Bronchial epithelial cell (primary cell): ENCODE results near the gene POM121L12. TPM values are rescaled to one million over a fixed set of nuclear protein-coding genes. Genes with fewer than 3 reads are reported as not detected.

Experiments
- DNase-seq: peaks from one replicate; pipeline ENCODE4 v3.0.0-alpha.2; 2010; ENCODE audit warnings: low read depth
- FAIRE-seq: peaks from 2 replicates; lab custom pipeline; 2011; peaks lifted over from hg19 to GRCh38; lab: Jason Lieb, UNC
- H3K27me3 ChIP-seq: 2 replicates; pipeline ENCODE4 v1.5.1; 2011; ENCODE audit warnings: low read length; ENCODE audit not compliant: control insufficient read depth, insufficient read depth
- H3K36me3 ChIP-seq: 2 replicates; pipeline ENCODE4 v1.5.1; 2011; ENCODE audit warnings: low read length; ENCODE audit not compliant: control insufficient read depth, insufficient read depth
- H3K4me3 ChIP-seq: 2 replicates; pipeline ENCODE4 v1.5.1; 2011; ENCODE audit warnings: mild to moderate bottlenecking, low read depth, low read length, control low read depth
- total RNA-seq: library from RNA; depleted of rRNA; stranded (reverse); fragments of >200 nt; gene quantifications from 2 replicates; pipeline ENCODE4 v1.2.1, GENCODE V29; 2014
- TF ChIP-seq, protein P1 (sequence below): IDR thresholded peaks from 2 replicates; pipeline ENCODE4 v1.5.1; 2011; ENCODE audit warnings: mild to moderate bottlenecking, moderate library complexity, low read length, control low read depth, inconsistent platforms; ENCODE audit not compliant: insufficient read depth, severe bottlenecking

POM121L12 gene
- total RNA-seq: not detected in 2 replicates

DNA sequence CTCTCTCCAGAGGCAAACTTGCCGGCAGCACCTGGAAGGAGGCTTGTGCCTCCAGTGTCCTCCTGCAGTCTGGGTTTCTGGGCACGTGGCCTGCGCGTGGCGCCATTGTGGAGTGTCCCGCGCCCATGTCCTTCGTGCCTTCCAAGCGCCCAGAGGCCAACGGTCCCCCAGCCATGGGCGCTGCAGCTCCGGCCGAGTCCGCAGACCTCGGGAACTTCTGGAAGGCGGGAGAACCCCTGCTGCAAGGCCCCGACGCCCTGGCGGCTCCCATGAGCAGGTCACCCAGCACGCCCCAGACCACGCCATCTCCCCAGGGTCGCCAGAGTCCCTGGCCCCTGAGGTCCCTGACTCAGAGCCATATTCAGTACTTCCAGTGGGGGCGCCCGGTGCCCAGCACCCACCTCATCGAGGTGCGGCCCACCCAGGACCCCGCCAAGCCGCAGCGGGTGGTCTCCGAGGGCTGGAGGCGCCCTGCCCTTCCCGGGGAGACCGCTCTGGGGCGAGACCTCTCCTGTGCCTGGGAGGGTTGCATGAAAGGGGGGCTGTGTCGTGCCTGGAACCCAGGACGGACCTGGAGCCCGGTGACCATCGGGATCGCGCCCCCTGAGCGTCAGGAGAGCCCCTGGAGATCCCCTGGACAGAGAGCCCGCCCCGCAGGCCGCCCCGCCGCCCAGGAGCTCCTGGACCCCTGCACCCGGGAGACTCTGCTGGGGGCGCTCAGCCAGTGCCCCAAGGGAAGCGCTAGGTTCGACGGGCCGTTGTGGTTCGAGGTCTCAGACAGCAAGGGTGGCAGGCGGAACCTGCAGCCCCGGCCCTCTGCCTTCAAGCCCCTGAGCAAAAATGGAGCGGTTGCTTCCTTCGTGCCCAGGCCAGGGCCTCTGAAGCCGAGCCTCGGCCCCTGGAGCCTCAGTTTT, at the start of gene POM121L12:
Gene POM121L12 (plus strand): TSS at position 135 of the 914 bp plus-strand sequence. CDS start 39 bp downstream, at position 174.
- H3K4me3 ChIP-seq: no peak within 1 kb of the TSS
- TF ChIP-seq, protein P1, sequence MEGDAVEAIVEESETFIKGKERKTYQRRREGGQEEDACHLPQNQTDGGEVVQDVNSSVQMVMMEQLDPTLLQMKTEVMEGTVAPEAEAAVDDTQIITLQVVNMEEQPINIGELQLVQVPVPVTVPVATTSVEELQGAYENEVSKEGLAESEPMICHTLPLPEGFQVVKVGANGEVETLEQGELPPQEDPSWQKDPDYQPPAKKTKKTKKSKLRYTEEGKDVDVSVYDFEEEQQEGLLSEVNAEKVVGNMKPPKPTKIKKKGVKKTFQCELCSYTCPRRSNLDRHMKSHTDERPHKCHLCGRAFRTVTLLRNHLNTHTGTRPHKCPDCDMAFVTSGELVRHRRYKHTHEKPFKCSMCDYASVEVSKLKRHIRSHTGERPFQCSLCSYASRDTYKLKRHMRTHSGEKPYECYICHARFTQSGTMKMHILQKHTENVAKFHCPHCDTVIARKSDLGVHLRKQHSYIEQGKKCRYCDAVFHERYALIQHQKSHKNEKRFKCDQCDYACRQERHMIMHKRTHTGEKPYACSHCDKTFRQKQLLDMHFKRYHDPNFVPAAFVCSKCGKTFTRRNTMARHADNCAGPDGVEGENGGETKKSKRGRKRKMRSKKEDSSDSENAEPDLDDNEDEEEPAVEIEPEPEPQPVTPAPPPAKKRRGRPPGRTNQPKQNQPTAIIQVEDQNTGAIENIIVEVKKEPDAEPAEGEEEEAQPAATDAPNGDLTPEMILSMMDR: no peak
- H3K27me3 ChIP-seq: no peaks in the 10 kb centered on the region
- DNase-seq (no peak), FAIRE-seq (no peak)
- no peaks in the 10 kb centered on the region for H3K36me3 ChIP-seq

DNA sequence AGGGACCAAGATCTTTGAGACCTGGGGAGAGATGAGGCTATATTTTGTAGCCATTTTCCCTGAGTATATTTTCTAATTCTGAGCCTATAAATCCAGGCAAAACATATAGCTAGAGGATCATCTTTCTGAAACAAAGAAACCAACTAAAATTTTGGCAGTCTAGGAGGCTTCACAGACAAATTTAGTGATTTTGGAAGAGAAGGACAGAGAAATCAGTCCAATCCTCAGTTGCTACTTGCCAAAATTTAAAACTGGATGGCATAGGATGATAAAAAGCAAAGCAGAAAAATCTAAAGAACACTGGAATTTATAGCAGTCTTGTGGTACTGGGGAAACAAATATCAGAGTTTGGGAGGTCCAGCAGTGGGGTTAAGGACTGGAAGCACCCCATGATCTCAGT, 43.4 kb upstream of the POM121L12 start:
- H3K36me3 ChIP-seq: no peaks in the 10 kb centered on the region
- no peaks in the 10 kb centered on the region for H3K27me3 ChIP-seq
- TF ChIP-seq, protein P1: no peak
- FAIRE-seq: no peak
- DNase-seq: no peak
- no peak overlapping the region for H3K4me3 ChIP-seq

DNA sequence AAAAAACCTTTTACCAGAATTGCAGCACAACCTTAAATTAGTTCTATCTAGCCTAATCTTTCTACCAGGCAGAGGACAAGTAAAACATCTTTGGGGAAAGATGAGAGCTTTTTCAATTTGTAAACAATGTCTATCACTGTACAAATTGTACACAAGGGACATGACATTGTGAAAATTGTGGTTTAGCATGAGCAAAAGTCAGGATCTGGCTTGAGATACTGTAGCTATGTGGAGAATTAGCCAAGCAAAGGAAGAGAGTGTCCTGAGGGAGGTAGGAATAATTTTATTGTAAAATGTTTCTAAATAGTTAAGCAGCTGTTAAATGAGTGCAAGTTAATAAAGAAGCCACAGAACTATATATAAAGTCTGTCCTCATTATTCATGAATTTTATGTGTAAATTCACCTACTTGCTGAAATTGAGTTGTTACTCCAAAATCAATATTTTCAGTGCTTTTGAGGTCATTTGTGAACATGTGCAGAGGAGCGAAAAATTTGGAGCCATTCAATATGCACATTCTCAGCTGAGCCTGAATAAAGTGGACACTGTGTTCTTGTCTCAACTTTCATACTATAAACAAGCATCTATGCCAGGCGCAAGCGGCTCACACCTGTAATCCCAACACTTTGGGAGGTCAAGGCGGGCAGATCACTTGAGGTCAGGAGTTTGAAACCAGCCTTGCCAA, 42.8 kb upstream of the POM121L12 start:
- Histone ChIP-seq H3K36me3 (no peaks in the 10 kb centered on the region), H3K27me3 (no peaks in the 10 kb centered on the region), H3K4me3 (no peak overlapping the region)
- TF ChIP-seq, protein P1: no peak
- FAIRE-seq (no peak), DNase-seq (no peak)

DNA sequence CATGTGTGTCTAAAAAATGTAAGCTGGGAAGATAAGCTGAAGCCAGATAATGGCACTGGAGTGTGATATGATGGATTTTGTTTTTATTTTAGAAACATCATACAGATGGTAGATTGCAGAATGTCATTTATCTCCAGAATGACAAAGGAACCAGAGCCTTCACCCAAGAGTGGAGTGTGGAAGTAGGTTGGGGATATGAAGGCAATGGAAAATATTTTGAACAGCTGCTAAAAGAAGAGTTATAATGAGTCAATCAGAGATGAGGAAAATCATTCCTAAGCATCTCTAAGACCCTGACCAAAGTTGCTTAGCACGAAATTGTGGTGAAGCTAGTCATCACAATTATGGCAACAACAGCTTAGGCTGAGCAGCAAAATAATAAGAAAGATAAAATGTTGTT, 39.8 kb upstream of the POM121L12 start:
- TF ChIP-seq, protein P1: no peak
- DNase-seq (no peak), FAIRE-seq (no peak)
- no peaks in the 10 kb centered on the region for H3K27me3 ChIP-seq
- H3K36me3 ChIP-seq: no peaks in the 10 kb centered on the region
- H3K4me3 ChIP-seq: no peak overlapping the region

DNA sequence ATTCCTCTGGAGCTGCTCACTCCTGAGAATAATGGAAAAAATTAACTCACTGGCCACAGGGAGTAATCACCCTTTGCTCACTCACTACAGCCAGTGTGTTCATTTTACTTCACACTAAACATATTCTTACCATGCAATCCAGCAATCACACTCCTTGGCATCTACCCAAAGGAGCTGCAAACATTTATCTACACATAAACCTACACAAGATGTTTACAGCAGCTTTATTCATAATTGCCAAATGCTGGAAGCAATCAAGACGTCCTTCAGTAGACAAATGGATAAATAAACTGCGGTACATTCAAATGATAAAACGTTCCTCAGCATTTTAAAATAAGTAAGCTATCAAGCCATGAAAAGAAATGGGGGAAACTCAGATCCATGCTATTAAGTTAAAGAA, 34.2 kb upstream of the POM121L12 start:
- FAIRE-seq: no peak
- Histone ChIP-seq H3K4me3 (no peak overlapping the region), H3K36me3 (no peaks in the 10 kb centered on the region), H3K27me3 (no peaks in the 10 kb centered on the region)
- peak; percentile 2 for DNase-seq
- TF ChIP-seq, protein P1: no peak
